NCI-H1092 (cell line): ENCODE results near the gene PLXNA2.

Source experiments
- DNase-seq: peaks from one replicate; lab custom pipeline; 2025; lab: John Stamatoyannopoulos, UW

Gene PLXNA2

GRCh38 chr1:207992677-207993236, 251.4 kb downstream of the PLXNA2 start:
- DNase-seq: no peak

- no peak for DNase-seq
Observed at GRCh38 chr1:207991583-207992026, 252.6 kb downstream of the PLXNA2 start.

GRCh38 chr1:207990876-207991582, 253.2 kb downstream of the PLXNA2 start:
- no peak for DNase-seq

- DNase-seq: no peak
Observed at GRCh38 chr1:207990455-207990854, 253.7 kb downstream of the PLXNA2 start.

- DNase-seq: no peak
Observed at GRCh38 chr1:207988326-207989165, 255.6 kb downstream of the PLXNA2 start.

GRCh38 chr1:207987164-207987563, 257.0 kb downstream of the PLXNA2 start:
- DNase-seq: no peak

GRCh38 chr1:207985996-207986395, 258.2 kb downstream of the PLXNA2 start:
- DNase-seq: no peak

GRCh38 chr1:207984831-207985572, 259.2 kb downstream of the PLXNA2 start:
- DNase-seq: no peak

- no peak for DNase-seq
Observed at GRCh38 chr1:207983044-207983635, 261.0 kb downstream of the PLXNA2 start.

GRCh38 chr1:207981976-207982375, 262.2 kb downstream of the PLXNA2 start:
- DNase-seq: no peak

- no peak for DNase-seq
Observed at GRCh38 chr1:207978441-207978840, 265.7 kb downstream of the PLXNA2 start.

GRCh38 chr1:207977876-207978275, 266.3 kb downstream of the PLXNA2 start:
- DNase-seq: no peak

GRCh38 chr1:207973898-207974568, 270.2 kb downstream of the PLXNA2 start:
- no peak for DNase-seq

GRCh38 chr1:207972337-207972736, 271.8 kb downstream of the PLXNA2 start:
- no peak for DNase-seq
